GM13976 (cell line): ENCODE data around the gene RNF150.
"Not testable (repeated sequence)": the region's sequence is repeated elsewhere in the genome, so short reads cannot be mapped to it uniquely, and the experiment has no call there.

ENCODE experiments used
- DNase-seq: peaks from one replicate; pipeline ENCODE4 v3.0.0; 2012; ENCODE audit warnings: low spot score
- CTCF ChIP-seq: IDR thresholded peaks from 2 replicates; pipeline ENCODE4 v1.5.1; 2012; ENCODE audit warnings: borderline replicate concordance, mild to moderate bottlenecking; ENCODE audit not compliant: insufficient read depth; ENCODE audit errors: extremely low read depth, missing control alignments, control extremely low read depth
- in situ Hi-C: fragments of 300-500 bp; cut with MboI; formaldehyde crosslinking; loops from one replicate; pipeline ENCODE4 v1.12.0; 2022; ENCODE audit warnings: low sequenced_read_pairs, mixed read lengths, inconsistent platforms; ENCODE audit not compliant: unreplicated experiment

The RNF150 gene

GRCh38 chr4:141065872-141066271 is 67.4 kb downstream of the RNF150 start:
- DNase-seq: no peak
- in situ Hi-C loops: no loop called here

GRCh38 chr4:141062651-141063050 is 70.6 kb downstream of the RNF150 start:
- no peak for TF ChIP-seq CTCF
- no peak for DNase-seq
- in situ Hi-C loops: no loop called here

More at GRCh38 chr4:141065872-141066271, 67.4 kb downstream of the RNF150 start:
- TF ChIP-seq CTCF: no peak

GRCh38 chr4:141058591-141059512 is 74.4 kb downstream of the RNF150 start:
- no peak for TF ChIP-seq CTCF
- in situ Hi-C loops: no loop called here
- no peak for DNase-seq

GRCh38 chr4:141057582-141057981 is 75.7 kb downstream of the RNF150 start:
- TF ChIP-seq CTCF: no peak
- no peak for DNase-seq
- in situ Hi-C loops: no loop called here

- DNase-seq: no peak
- in situ Hi-C loops: no loop called here
- no peak for TF ChIP-seq CTCF
Observed at GRCh38 chr4:141056473-141056872, 76.8 kb downstream of the RNF150 start.

GRCh38 chr4:141054446-141054845 is 78.8 kb downstream of the RNF150 start:
- TF ChIP-seq CTCF: no peak
- no peak for DNase-seq
- in situ Hi-C loops: no loop called here

GRCh38 chr4:141050999-141051398 is 82.3 kb downstream of the RNF150 start:
- DNase-seq, in situ Hi-C loops: not testable (repeated sequence)
